Gastrocnemius medialis (tissue), 4 donors: ENCODE results near the gene ZNF423. TPM values are rescaled to one million over a fixed set of nuclear protein-coding genes. Genes with fewer than 3 reads are reported as not detected.

Source experiments
- ATAC-seq, 2 donors: fragments of 150-250 bp; one replicate each; pipeline ENCODE4 v1.9.1; 2016
- DNase-seq, 2 donors: peaks; one replicate each; pipeline ENCODE4 v3.0.0-alpha.2; 2019
- H3K27ac ChIP-seq, 4 donors: fragments of 200-600 bp; sonication (generic); 1 replicate in 1 of 4; 2 replicates in 3 of 4; pipeline ENCODE4 v1.5.1; 2016 to 2018; ENCODE audit warnings: mild to moderate bottlenecking in 2 of 4, moderate library complexity in 1 of 4
- H3K27me3 ChIP-seq, 3 donors: fragments of 200-600 bp; sonication (generic) in 2 of 3; 1 replicate in 1 of 3; 2 replicates in 2 of 3; pipeline versions ENCODE4 v1.5.1 to v1.6.0; 2016 to 2019; ENCODE audit warnings: mild to moderate bottlenecking in 1 of 3, moderate library complexity in 1 of 3
- H3K36me3 ChIP-seq, 2 donors: fragments of 200-600 bp; sonication (generic) in 1 of 2; one replicate each; pipeline ENCODE4 v1.5.1; 2017 to 2018
- H3K4me1 ChIP-seq, 2 donors: fragments of 200-600 bp; sonication (generic) in 1 of 2; one replicate each; pipeline ENCODE4 v1.5.1; 2016 to 2017; ENCODE audit warnings: mild to moderate bottlenecking in 2 of 2
- H3K4me3 ChIP-seq, 4 donors: fragments of 200-600 bp; sonication (generic) in 3 of 4; 1 replicate in 1 of 4; 2 replicates in 3 of 4; pipeline ENCODE4 v1.5.1; 2016 to 2019; ENCODE audit warnings: mild to moderate bottlenecking in 2 of 4
- H3K9me3 ChIP-seq, 3 donors: fragments of 200-600 bp; sonication (generic) in 2 of 3; 1 replicate in 1 of 3; 2 replicates in 2 of 3; pipeline ENCODE4 v1.5.1; 2016 to 2019
- POLR2A ChIP-seq, 2 donors: fragments of 450-650 bp; IDR thresholded peaks; one replicate each; pipeline ENCODE4 v1.6.1; 2017; ENCODE audit warnings: antibody characterized with exemption in 2 of 2, mild to moderate bottlenecking in 2 of 2, moderate library complexity in 2 of 2
- in situ Hi-C, 4 donors: fragments of 200-750 bp; cut with MboI; loops; one replicate each; pipeline versions ENCODE4 v1.15.0 to v1.8.0; 2017; ENCODE audit warnings: low sequenced_read_pairs in 4 of 4
- intact Hi-C: fragments of 100-400 bp; cut with DNase I; formaldehyde crosslinking; loops from one replicate; pipeline ENCODE4 v1.15.1; 2023; ENCODE audit warnings: low total_unique reads
- total RNA-seq, 4 donors: library from RNA; depleted of rRNA; stranded (reverse); fragments of >200 nt; gene quantifications; one replicate each; pipeline versions ENCODE4 v1.1.0 to v1.2.3, GENCODE V29; 2016
- TF ChIP-seq, protein P1 (sequence below), 5 experiments: fragments of 450-650 bp in 3 of 5; fragments of 200-600 bp in 2 of 5; sonication (generic) in 2 of 5; IDR thresholded peaks in 4 of 5; conservative IDR thresholded peaks in 1 of 5; 1 replicate in 4 of 5; 2 replicates in 1 of 5; pipeline ENCODE4 v1.5.1; 2016 to 2019; ENCODE audit warnings: antibody characterized with exemption in 5 of 5, mild to moderate bottlenecking in 3 of 5, moderate library complexity in 3 of 5

The ZNF423 gene
- total RNA-seq, 4 donors from 2014 or later: 8.4 to 15.8 (median 12.5) TPM

DNA sequence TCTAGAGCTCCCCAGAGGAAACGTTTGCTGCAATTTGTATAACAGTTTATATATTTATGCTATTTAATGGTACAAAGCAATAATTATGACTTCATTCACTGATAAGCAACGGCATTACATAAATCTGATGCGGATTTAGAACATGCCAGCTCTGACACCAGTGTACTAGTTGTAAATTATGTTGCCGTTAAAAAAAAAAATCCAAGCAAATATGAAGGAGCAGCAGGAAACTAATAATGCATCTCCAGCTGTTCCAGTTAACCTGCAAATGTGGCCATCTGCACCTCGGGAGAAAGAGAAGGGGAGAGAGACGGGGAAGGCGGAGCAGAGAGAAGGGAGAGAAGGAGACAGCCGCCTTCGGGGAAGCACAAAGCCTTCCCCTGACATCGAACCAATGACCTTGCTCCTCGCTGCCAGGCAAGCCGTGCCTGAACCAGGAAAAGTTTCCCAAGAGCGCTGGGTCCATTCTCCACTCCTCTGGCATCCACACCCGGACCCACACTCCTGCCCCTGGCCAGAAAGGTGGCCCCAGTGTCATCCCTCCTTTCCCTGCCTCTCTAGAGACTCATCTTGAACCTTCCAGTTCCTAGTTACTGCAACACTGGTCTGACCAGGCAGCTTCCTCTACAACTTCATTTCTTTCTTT lies 307.5 kb downstream of the ZNF423 start:
- no peak for ATAC-seq
- H3K27ac ChIP-seq: no peak overlapping the region
- no peak for DNase-seq
- H3K36me3 ChIP-seq: no peaks in the 10 kb centered on the region
- no peaks in the 10 kb centered on the region for H3K27me3 ChIP-seq
- intact Hi-C loops (no loop called here), in situ Hi-C loops (no loop called here)
- H3K9me3 ChIP-seq: no peaks in the 10 kb centered on the region
- TF ChIP-seq, protein P1, sequence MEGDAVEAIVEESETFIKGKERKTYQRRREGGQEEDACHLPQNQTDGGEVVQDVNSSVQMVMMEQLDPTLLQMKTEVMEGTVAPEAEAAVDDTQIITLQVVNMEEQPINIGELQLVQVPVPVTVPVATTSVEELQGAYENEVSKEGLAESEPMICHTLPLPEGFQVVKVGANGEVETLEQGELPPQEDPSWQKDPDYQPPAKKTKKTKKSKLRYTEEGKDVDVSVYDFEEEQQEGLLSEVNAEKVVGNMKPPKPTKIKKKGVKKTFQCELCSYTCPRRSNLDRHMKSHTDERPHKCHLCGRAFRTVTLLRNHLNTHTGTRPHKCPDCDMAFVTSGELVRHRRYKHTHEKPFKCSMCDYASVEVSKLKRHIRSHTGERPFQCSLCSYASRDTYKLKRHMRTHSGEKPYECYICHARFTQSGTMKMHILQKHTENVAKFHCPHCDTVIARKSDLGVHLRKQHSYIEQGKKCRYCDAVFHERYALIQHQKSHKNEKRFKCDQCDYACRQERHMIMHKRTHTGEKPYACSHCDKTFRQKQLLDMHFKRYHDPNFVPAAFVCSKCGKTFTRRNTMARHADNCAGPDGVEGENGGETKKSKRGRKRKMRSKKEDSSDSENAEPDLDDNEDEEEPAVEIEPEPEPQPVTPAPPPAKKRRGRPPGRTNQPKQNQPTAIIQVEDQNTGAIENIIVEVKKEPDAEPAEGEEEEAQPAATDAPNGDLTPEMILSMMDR (IDR thresholded peaks at IDR 0.05 in 4 of 5, conservative IDR thresholded peaks at IDR 0.05 in 1 of 5): no peak
- no peak for TF ChIP-seq POLR2A (IDR thresholded peaks at IDR 0.05)
- peaks cover 15 to 20% of the 10 kb centered on the region in 2 donors for H3K4me1 ChIP-seq
- no peak overlapping the region for H3K4me3 ChIP-seq

DNA sequence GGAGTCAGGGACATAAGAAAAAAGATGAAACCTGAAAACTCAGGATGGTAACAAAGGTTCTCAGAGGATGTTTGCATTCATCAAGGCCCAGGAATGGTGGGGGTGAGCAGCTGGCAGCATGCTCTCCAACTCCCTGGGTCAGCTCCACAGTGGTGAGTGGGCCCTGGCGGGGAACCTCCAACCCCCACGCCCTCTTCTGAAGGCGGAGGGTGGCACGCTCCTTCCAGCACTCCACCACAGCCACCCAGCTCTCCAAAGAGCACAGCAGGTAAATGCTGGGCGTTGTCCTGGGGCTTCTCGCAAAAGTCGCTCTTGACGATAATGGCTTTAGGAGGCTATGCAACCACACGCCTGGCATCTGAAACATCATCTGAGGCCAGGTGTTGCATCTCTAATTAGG lies 308.5 kb downstream of the ZNF423 start:
- no peak overlapping the region for H3K27ac ChIP-seq
- H3K4me1 ChIP-seq: peaks cover 25 to 30% of the 10 kb centered on the region in 2 donors
- DNase-seq: no peak
- ATAC-seq: no peak
- in situ Hi-C loops: no loop called here
- no peak for TF ChIP-seq POLR2A (IDR thresholded peaks at IDR 0.05)
- TF ChIP-seq, protein P1 (IDR thresholded peaks at IDR 0.05 in 4 of 5, conservative IDR thresholded peaks at IDR 0.05 in 1 of 5): no peak
- no peaks in the 10 kb centered on the region for H3K27me3 ChIP-seq
- intact Hi-C loops: no loop called here
- no peaks in the 10 kb centered on the region for H3K9me3 ChIP-seq
- H3K36me3 ChIP-seq: no peaks in the 10 kb centered on the region
- no peak overlapping the region for H3K4me3 ChIP-seq

DNA sequence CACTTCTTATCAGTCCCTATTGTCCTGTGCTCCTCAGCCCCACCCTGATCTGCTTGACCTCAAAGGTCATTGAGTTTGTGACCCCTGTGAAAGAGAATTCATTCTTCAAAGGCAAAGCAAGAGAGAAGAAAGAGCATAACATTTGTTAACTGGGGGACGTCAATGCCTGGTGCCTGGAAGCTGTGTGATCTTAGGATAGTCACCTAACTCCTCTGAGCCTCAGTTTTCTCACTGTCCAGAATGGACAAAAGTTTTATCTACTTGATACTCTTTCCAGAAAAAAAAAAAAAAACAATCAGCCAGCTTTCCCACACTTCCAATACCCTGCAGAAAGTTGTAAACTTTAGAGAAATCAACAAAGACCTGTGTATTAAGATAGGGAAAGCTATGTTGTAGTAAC lies 309.2 kb downstream of the ZNF423 start:
- Histone ChIP-seq H3K4me3 (no peak overlapping the region), H3K4me1 (peaks cover 32 to 37% of the 10 kb centered on the region in 2 donors), H3K27ac (peak overlapping the region in 1 of 4 donors; percentile 85), H3K9me3 (no peaks in the 10 kb centered on the region), H3K27me3 (no peaks in the 10 kb centered on the region), H3K36me3 (no peaks in the 10 kb centered on the region)
- DNase-seq (no peak), ATAC-seq (no peak)
- no peak for TF ChIP-seq POLR2A (IDR thresholded peaks at IDR 0.05)
- TF ChIP-seq, protein P1 (IDR thresholded peaks at IDR 0.05 in 4 of 5, conservative IDR thresholded peaks at IDR 0.05 in 1 of 5): no peak
- in situ Hi-C loops (no loop called here), intact Hi-C loops (no loop called here)

DNA sequence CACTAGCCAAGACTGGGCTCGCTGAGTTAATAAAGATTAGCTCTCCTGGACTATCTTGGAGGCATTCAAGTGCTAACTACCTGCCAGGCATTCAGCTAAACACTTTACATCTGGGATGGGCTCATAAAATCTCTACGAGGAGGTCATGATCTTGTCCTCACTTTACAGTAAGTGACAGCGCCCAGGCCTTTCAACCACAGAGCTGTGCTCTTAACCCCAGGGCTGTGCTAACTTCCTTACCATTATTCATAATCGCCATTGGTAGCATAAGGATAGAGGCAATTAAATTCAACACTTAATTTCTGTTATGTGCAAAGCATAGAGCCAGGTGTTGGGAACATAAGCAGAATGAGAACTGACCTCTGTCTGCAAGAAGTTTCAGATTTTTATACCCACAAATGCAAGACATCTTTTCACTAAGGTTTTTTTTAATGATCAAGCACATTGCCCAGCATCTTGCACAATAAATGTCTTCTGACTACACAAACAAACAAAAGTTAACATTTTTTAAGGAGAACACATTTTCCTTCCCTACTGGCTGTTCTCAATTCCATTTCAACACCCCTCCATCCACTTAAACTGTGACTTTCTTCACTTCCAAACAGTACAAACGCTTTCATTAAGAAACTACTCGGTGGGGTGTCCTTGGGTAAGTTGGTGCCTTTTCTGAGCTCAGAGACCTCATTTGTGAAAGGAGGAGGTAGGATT lies 310.0 kb downstream of the ZNF423 start:
- intact Hi-C loops: no loop called here
- no peak for ATAC-seq
- no peaks in the 10 kb centered on the region for H3K9me3 ChIP-seq
- TF ChIP-seq POLR2A (IDR thresholded peaks at IDR 0.05): no peak
- TF ChIP-seq, protein P1 (IDR thresholded peaks at IDR 0.05 in 4 of 5, conservative IDR thresholded peaks at IDR 0.05 in 1 of 5): no peak
- H3K36me3 ChIP-seq: no peaks in the 10 kb centered on the region
- no peak for DNase-seq
- in situ Hi-C loops: no loop called here
- no peaks in the 10 kb centered on the region for H3K27me3 ChIP-seq
- peak overlapping the region; percentile 83 to 86 (median 84) for H3K27ac ChIP-seq
- no peak overlapping the region for H3K4me3 ChIP-seq
- H3K4me1 ChIP-seq: peaks cover 40 to 45% of the 10 kb centered on the region in 2 donors
